K562 (cell line): Measurements from ENCODE around the gene SPRED2. TPM values are rescaled to one million over a fixed set of nuclear protein-coding genes. Genes with fewer than 3 reads are reported as not detected.

Source experiments
- EGR1 ChIP-seq: fragments of 450-650 bp; conservative IDR thresholded peaks from 2 replicates; pipeline ENCODE4 v1.6.1; 2017; ENCODE audit warnings: mild to moderate bottlenecking
- FOXA1 ChIP-seq: fragments of 450-650 bp; IDR thresholded peaks from 2 replicates; pipeline ENCODE4 v1.6.1; 2016; ENCODE audit warnings: mild to moderate bottlenecking, borderline replicate concordance
- HNRNPL ChIP-seq: fragments of 200-400 bp; formaldehyde crosslinking; IDR thresholded peaks from 2 replicates; pipeline ENCODE4 v1.6.1; 2017; ENCODE audit warnings: low read depth, mild to moderate bottlenecking, low read length
- NUFIP1 ChIP-seq: fragments of 450-650 bp; IDR thresholded peaks from 2 replicates; pipeline ENCODE4 v1.6.1; 2018; ENCODE audit not compliant: partially characterized antibody
- POLR2H ChIP-seq: IDR thresholded peaks from 2 replicates; pipeline ENCODE4 v1.6.1; 2016; ENCODE audit warnings: missing genetic modification characterization, low read depth, mild to moderate bottlenecking, control low read depth, missing compliant biosample characterization, moderate library complexity
- SRSF7 ChIP-seq: fragments of 200-400 bp; formaldehyde crosslinking; optimal IDR thresholded peaks from 2 replicates; pipeline ENCODE3; 2017; ENCODE audit warnings: mild to moderate bottlenecking, low read depth, low read length
- polyA plus RNA-seq, 8 experiments: library from polyadenylated mRNA; depleted of rRNA in 4 of 8; stranded (reverse) in 5 of 8; unstranded in 3 of 8; fragments of >200 nt; fragmentation: Nextera tagmentation in 2 of 8; fragmentation: Illumina TruSeq in 1 of 8; extraction: Ambion mirVana in 2 of 8; extraction: Trizol in 1 of 8; gene quantifications; 2 replicates each; pipeline versions ENCODE4 v1.2.1 to v1.2.3, GENCODE V29; 2011 to 2014; ENCODE audit warnings: inconsistent platforms in 1 of 8, missing spikeins in 1 of 8
- total RNA-seq, 7 experiments: library from RNA; depleted of rRNA in 6 of 7; stranded (reverse); fragments of >200 nt in 6 of 7; fragmentation: Illumina TruSeq in 2 of 7; extraction: Trizol in 2 of 7; gene quantifications; 2 replicates each; pipeline versions ENCODE4 v1.2.1 to v1.2.3, GENCODE V29; 2011 to 2021; ENCODE audit warnings: low replicate concordance in 1 of 7
- TF ChIP-seq, protein P1 (sequence below): fragments of 150-350 bp; IDR thresholded peaks from 2 replicates; pipeline ENCODE4 v1.6.1; 2014; ENCODE audit warnings: low read depth, mild to moderate bottlenecking, low read length, borderline replicate concordance
- TF ChIP-seq, protein P2 (sequence below): fragments of 450-650 bp; IDR thresholded peaks from 2 replicates; pipeline ENCODE4 v1.7.0; 2016; ENCODE audit warnings: borderline replicate concordance
- TF ChIP-seq, protein P3 (sequence below): fragments of 450-650 bp; IDR thresholded peaks from 2 replicates; pipeline ENCODE4 v1.6.1; 2018; ENCODE audit not compliant: partially characterized antibody
- TF ChIP-seq, protein P4 (sequence below): sonication (generic); formaldehyde crosslinking; IDR thresholded peaks from 2 replicates; pipeline ENCODE4 v1.8.1; 2023; ENCODE audit warnings: mild to moderate bottlenecking, missing genetic modification reagents, moderate library complexity

SPRED2 gene
- total and polyA plus RNA-seq, 9 of the 15 experiments (the other 6 are each of a cell fraction or from before 2014, with no cell fraction given) = 4.6 to 50.8 (median 14.1) TPM

DNA sequence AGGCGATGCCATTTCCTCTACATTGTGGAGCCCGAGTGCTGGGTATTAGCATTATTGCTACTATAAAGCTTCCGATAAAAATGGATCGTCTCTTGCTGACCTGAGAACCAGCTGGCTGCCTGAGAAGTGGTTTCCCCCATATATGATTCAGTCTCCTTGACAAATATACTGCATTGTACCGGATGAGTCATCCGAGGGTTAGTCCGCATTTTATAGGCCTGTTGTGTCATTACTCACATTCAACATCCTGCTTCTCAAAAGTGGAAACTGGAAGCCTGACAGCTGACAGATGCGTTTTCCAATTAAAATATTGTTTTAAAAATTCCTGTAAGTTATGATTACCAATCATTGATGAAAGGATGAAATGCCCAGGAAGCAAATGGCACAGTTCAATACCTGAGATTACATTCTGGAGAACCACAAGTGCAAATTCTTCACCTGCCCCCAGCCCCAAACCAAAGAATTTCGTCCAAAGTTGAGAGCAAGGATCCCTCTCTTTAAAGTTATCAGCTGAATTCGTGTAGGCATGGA lies 65.7 kb downstream of the SPRED2 start (continued):
- TF ChIP-seq, protein P1, sequence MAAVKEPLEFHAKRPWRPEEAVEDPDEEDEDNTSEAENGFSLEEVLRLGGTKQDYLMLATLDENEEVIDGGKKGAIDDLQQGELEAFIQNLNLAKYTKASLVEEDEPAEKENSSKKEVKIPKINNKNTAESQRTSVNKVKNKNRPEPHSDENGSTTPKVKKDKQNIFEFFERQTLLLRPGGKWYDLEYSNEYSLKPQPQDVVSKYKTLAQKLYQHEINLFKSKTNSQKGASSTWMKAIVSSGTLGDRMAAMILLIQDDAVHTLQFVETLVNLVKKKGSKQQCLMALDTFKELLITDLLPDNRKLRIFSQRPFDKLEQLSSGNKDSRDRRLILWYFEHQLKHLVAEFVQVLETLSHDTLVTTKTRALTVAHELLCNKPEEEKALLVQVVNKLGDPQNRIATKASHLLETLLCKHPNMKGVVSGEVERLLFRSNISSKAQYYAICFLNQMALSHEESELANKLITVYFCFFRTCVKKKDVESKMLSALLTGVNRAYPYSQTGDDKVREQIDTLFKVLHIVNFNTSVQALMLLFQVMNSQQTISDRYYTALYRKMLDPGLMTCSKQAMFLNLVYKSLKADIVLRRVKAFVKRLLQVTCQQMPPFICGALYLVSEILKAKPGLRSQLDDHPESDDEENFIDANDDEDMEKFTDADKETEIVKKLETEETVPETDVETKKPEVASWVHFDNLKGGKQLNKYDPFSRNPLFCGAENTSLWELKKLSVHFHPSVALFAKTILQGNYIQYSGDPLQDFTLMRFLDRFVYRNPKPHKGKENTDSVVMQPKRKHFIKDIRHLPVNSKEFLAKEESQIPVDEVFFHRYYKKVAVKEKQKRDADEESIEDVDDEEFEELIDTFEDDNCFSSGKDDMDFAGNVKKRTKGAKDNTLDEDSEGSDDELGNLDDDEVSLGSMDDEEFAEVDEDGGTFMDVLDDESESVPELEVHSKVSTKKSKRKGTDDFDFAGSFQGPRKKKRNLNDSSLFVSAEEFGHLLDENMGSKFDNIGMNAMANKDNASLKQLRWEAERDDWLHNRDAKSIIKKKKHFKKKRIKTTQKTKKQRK = no peak
- TF ChIP-seq FOXA1 (no peak), EGR1 (no peak), SRSF7 (no peak), HNRNPL (no peak), NUFIP1 (no peak), POLR2H (tag) (no peak)
- TF ChIP-seq, protein P2, sequence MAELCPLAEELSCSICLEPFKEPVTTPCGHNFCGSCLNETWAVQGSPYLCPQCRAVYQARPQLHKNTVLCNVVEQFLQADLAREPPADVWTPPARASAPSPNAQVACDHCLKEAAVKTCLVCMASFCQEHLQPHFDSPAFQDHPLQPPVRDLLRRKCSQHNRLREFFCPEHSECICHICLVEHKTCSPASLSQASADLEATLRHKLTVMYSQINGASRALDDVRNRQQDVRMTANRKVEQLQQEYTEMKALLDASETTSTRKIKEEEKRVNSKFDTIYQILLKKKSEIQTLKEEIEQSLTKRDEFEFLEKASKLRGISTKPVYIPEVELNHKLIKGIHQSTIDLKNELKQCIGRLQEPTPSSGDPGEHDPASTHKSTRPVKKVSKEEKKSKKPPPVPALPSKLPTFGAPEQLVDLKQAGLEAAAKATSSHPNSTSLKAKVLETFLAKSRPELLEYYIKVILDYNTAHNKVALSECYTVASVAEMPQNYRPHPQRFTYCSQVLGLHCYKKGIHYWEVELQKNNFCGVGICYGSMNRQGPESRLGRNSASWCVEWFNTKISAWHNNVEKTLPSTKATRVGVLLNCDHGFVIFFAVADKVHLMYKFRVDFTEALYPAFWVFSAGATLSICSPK = no peak
- TF ChIP-seq, protein P3, sequence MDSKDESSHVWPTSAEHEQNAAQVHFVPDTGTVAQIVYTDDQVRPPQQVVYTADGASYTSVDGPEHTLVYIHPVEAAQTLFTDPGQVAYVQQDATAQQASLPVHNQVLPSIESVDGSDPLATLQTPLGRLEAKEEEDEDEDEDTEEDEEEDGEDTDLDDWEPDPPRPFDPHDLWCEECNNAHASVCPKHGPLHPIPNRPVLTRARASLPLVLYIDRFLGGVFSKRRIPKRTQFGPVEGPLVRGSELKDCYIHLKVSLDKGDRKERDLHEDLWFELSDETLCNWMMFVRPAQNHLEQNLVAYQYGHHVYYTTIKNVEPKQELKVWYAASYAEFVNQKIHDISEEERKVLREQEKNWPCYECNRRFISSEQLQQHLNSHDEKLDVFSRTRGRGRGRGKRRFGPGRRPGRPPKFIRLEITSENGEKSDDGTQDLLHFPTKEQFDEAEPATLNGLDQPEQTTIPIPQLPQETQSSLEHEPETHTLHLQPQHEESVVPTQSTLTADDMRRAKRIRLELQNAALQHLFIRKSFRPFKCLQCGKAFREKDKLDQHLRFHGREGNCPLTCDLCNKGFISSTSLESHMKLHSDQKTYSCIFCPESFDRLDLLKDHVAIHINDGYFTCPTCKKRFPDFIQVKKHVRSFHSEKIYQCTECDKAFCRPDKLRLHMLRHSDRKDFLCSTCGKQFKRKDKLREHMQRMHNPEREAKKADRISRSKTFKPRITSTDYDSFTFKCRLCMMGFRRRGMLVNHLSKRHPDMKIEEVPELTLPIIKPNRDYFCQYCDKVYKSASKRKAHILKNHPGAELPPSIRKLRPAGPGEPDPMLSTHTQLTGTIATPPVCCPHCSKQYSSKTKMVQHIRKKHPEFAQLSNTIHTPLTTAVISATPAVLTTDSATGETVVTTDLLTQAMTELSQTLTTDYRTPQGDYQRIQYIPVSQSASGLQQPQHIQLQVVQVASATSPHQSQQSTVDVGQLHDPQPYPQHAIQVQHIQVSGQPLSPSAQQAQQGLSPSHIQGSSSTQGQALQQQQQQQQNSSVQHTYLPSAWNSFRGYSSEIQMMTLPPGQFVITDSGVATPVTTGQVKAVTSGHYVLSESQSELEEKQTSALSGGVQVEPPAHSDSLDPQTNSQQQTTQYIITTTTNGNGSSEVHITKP = peak; percentile 86
- TF ChIP-seq, protein P4, sequence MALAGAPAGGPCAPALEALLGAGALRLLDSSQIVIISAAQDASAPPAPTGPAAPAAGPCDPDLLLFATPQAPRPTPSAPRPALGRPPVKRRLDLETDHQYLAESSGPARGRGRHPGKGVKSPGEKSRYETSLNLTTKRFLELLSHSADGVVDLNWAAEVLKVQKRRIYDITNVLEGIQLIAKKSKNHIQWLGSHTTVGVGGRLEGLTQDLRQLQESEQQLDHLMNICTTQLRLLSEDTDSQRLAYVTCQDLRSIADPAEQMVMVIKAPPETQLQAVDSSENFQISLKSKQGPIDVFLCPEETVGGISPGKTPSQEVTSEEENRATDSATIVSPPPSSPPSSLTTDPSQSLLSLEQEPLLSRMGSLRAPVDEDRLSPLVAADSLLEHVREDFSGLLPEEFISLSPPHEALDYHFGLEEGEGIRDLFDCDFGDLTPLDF (CRISPR knock-in tag) = no peak
